Endothelial cell of hepatic sinusoid (primary cell): ENCODE data around the gene TXNDC12.
"Not testable (repeated sequence)": the region's sequence is repeated elsewhere in the genome, so short reads cannot be mapped to it uniquely, and the experiment has no call there.

Experiments
- in situ Hi-C: cut with HindIII; loops from 2 replicates; pipeline ENCODE4 v1.10.0; 2017; ENCODE audit warnings: low sequenced_read_pairs

The TXNDC12 gene

GRCh38 chr1:52055066-52055865, at the start of gene TXNDC12:
TSS of gene TXNDC12 (minus strand) at chr1:52055191. CDS start at chr1:52055096, 95 bp downstream.
- in situ Hi-C loops: no loop called here

GRCh38 chr1:52102336-52103013, 47.5 kb upstream of the TXNDC12 start:
- in situ Hi-C loops: no loop called here

- in situ Hi-C loops: loop anchor here (5.0 kb wide), 1 partner anchor 49 kb away; no protein-coding TSS in a partner anchor
Observed at GRCh38 chr1:52098139-52098871, 43.3 kb upstream of the TXNDC12 start.

- in situ Hi-C loops: loop anchor here (5.0 kb wide), 1 partner anchor 51 kb away; no protein-coding TSS in a partner anchor
Observed at GRCh38 chr1:52096216-52096615, 41.2 kb upstream of the TXNDC12 start.

GRCh38 chr1:52094300-52094699, 39.3 kb upstream of the TXNDC12 start:
- in situ Hi-C loops: not testable (repeated sequence)

GRCh38 chr1:52087892-52088291, 32.9 kb upstream of the TXNDC12 start:
- in situ Hi-C loops: not testable (repeated sequence)

GRCh38 chr1:52080014-52080415, 25.0 kb upstream of the TXNDC12 start:
- in situ Hi-C loops: no loop called here

GRCh38 chr1:52077277-52077676, 22.3 kb upstream of the TXNDC12 start:
- in situ Hi-C loops: not testable (repeated sequence)

GRCh38 chr1:52072291-52072690, 17.3 kb upstream of the TXNDC12 start:
- in situ Hi-C loops: no loop called here

GRCh38 chr1:52070704-52071103, 15.7 kb upstream of the TXNDC12 start:
- in situ Hi-C loops: no loop called here

GRCh38 chr1:52063192-52063591, 8.2 kb upstream of the TXNDC12 start:
- in situ Hi-C loops: no loop called here

- in situ Hi-C loops: no loop called here
Observed at GRCh38 chr1:52060822-52061221, 5.8 kb upstream of the TXNDC12 start.

- in situ Hi-C loops: no loop called here
Observed at GRCh38 chr1:52059888-52060287, 4.9 kb upstream of the TXNDC12 start.

- in situ Hi-C loops: no loop called here
Observed at GRCh38 chr1:52059321-52059720, 4.3 kb upstream of the TXNDC12 start.

- in situ Hi-C loops: no loop called here
Observed at GRCh38 chr1:52057876-52058415, 3.0 kb upstream of the TXNDC12 start.

- in situ Hi-C loops: no loop called here
Observed at GRCh38 chr1:52057255-52057654, 2.3 kb upstream of the TXNDC12 start.

- in situ Hi-C loops: no loop called here
Observed at GRCh38 chr1:52056937-52057231, 1.9 kb upstream of the TXNDC12 start.

GRCh38 chr1:52056163-52056936, 1.4 kb upstream of the TXNDC12 start, which contains the start of gene BTF3L4:
TSS of gene BTF3L4 (plus strand) at chr1:52056295. CDS start at chr1:52059848, 3,553 bp downstream.
- in situ Hi-C loops: no loop called here

GRCh38 chr1:52055866-52056162, 823 bp upstream of the TXNDC12 start:
- in situ Hi-C loops: no loop called here

- in situ Hi-C loops: loop anchor here (5.0 kb wide), 1 partner anchor 107 kb away; no protein-coding TSS in a partner anchor
Observed at GRCh38 chr1:52054496-52055065, 410 bp downstream of the TXNDC12 start.
